Ureter (tissue), 1 donor: ENCODE measurements around the gene MYH9. TPM values are rescaled to one million over a fixed set of nuclear protein-coding genes. Genes with fewer than 3 reads are reported as not detected.
A peak's percentile ranks its signal among the peaks of the same experiment; 100 is the strongest.

Source experiments
- DNase-seq: peaks from one replicate; pipeline ENCODE4 v3.0.0-alpha.2; 2020; ENCODE audit warnings: low spot score
- total RNA-seq: library from RNA; stranded (reverse); gene quantifications from one replicate; pipeline ENCODE4 v1.2.4, GENCODE V29; 2023
- donor health status: DM: yes; HTN: yes; CAD: no.

Gene MYH9
- total RNA-seq, 1 donor from 2014 or later: 810 TPM

DNA sequence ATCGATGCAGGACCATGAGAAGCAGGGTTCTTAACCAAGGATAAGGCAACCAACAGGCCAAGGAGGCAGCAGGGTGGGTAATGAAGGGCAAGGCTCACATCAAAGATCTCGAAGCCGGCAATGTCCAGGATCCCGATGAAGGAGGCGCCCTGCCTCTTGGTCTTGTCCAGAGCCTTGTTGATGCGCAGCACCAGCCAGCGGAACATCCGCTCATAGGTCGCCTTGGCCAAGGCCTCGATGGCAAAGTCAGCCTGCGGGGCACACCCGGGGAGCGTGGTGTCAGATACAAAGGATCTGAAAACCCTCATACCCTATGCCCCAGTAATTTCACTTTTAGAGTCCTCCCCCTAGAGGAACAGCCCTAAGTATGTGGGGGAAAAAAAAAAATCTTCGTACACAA lies 71.3 kb downstream of the MYH9 start:
- no peak for DNase-seq

DNA sequence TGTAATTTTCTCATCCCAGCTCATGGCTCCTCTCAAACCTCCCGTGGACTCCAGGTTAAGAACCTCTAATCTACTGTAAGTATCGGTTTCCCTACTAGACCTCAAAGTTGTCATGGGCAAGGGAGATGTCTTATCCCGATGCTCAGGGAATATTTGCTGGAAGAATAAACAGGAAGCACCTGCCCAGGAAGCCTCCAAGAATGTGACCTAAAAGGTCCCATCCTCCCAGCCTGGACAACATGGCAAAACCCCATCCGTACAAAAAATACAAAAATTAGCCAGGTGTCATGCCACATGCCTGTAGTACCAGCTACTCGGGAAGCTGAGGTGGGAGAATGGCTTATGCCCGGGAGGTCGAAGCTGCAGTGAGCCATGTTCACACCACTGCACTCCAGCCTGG lies 72.4 kb downstream of the MYH9 start:
- DNase-seq: no peak

DNA sequence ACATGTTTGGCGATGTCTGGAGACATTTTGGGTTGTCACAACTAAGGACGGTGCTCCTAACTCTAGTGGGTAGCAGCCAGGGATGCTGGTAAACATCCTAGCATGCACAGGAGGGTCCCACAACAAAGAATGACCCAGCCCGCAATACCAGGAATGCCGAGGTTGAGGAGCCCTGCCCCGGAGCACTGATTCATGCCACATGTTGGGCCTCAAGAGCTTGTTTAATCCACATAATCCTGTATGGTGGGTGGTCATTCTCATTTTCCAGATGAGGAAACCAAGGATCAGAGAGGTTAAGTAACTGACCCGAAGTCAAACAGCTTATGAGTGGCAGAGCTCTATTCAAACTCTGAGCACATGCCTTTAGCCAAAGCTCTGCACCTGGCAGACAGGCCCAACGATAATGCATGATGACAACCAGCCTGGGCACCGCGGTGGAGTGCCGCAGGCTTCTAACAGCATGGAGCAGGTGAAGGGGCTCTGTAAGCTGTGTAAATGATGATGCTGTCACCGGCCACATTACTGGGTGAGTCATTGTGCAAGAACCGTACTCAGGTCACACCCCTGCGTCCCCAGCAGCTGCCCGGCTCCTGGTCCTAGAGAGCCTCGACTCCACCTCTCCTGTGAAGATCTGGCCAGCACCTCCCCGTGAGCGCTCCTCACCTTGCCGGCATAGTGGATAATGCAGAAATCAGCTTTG lies 76.2 kb downstream of the MYH9 start:
- no peak for DNase-seq

DNA sequence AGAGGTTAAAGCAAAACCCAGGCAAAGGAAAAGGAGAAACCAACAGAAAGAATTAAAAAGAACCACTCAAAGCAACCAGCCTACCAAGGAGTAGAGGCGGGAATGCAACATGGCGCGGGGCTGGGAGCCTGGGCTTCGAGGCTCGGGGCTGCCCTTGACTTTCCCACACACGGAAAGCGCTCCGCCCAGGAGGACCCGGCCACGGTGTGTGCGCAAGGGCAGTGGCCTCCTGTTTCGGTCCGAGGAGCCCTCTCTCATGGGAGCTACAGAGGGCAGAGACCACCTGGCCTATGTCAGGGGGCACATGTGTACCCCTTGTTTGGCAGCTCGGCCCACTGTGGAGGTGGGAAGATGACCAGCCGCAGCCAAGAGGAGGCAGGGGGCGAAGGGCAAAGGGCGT lies 78.9 kb downstream of the MYH9 start:
- no peak for DNase-seq

DNA sequence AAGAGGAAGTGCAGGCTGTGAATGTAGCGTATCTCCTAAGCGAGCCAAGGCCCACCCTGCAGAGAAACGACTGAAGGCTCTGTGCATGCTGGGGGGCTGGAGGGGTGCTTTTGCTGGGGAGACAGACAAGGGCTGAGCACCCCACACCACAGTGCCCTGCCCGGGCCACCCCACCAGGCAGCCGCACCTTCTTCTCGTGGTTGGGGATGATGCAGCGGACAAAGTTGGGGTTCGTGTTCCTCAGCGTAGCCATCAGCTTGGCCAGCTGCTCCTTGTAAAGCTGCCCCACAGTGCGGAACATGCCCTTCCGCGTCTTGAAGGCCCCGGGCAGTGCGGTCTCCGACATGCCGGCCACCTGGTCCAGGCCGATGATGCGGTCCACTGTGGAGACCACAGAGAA lies 81.5 kb downstream of the MYH9 start:
- DNase-seq: no peak

DNA sequence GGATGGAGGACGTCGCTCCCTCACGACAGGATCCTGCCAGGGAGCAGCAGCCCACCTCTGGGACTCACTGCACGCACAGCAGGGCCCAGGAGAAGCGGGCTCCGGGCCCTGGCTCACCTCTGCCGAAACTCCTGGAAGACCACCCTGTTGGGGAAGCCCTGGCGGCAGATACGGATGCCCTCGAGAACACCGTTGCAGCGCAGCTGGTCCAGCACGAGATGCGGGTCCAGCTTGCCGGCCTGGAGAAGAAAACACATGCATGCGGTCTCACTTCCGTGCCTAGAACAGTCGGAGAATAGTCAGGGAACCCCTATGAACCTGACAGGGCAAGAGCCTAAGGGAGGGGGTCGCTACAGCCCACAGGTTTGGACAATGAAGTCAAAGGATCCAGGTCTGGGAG lies 82.0 kb downstream of the MYH9 start:
- DNase-seq: no peak

DNA sequence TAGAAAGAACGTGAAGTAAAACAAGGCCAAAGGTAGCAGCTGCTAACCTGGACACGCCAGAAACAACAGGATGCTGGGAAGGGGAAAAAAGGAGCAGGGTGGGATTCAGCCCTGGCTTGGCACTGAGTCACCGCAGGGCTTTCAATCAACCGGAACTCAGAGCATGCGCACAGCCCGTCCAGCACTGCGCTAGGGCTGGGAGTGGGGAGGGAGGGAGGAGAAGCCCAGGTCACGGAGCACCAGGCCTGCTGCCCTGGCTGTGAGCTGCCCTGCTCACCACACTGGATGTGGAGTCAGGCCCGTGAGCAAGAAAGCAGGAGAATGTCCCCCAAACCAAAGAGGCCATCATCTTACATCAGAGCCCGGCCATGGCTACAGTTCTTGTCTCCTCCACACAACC lies 83.3 kb downstream of the MYH9 start:
- DNase-seq: no peak

DNA sequence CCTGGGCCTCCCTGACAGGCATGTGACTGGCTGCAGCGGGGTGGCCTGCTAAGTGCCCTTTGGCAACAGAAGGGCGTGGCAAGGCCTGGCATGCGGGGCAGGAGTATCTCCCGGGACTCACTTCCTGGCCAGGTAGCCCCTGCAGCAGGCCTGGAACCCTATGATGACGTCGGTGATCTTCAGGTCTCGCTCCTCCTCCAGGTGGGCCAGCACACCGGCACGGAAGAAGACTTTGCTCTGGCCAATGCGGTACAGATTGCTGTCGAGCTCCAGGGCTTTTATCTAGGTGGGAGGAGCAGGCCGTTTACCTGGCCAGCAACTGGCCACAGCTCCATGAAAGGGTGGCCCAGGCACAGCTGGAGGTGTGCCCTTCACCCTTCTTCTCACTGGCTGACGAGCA lies 83.9 kb downstream of the MYH9 start:
- no peak for DNase-seq

DNA sequence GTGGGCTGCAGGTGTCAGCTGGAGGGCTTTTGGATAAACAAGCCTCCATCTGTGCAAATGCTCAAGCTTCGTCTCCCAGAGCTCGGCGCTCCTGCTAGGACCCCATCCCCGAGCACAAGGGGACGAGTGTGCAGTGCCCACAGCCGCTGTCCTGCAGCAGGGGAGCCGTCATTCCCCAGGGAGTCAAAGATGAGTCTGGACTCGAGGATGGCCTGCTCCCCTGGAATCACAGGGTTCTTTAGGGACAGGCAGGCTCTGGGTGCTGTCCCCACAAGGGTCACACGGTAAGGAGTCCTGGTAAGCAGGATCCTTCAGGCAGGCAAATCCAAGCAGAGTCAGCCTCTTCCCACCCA lies 84.7 kb downstream of the MYH9 start:
- DNase-seq: no peak

DNA sequence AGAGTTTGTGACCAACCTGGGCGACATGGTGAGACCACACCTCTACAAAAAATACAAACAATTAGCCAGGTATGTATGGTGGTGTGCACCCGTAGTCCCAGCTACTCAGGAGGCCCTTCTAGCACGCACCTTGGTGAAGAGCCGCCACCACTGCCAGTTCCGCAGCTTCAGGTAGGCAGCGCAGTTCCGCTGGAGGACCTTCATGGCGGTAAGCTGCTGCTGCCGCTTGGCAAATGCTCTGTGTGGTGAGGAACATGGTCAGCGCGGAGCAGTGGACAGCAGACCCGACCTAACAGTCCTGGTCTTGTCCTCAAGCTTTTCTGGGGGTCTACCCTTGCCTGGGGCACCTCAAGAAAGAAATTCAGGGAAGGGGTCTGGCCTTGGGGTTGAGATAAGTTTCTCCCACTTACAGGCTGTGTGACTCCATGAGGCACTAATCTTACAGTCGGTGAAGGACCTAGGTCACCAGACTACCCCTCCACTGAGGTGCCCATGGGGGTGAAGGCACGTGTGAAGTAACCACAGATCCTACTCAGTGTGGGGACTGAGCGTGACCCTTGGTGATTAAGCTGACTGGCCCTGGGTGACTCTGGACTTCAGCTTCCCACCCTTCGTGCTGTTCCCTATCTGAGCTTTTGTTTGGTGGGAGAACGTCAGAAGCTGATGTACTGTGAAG lies 85.2 kb downstream of the MYH9 start:
- no peak for DNase-seq

DNA sequence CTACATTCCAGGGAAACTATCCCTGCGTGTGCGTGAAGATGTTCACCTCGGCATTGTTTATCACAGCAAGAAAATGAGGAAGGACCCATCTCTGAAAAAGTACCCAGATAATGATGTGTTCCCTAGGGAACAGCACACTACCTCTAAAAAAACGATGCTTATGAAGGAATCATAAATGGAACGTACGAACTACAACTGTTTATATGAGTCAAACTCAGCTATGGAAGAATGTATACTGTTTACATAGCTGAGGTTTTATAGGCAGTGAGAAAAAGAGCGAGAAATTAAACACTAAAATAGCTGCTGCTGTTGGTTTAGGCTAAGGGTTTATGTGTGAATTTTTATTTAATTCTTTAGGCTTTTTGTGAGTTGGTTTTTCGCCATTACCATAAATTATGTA lies 85.9 kb downstream of the MYH9 start:
- DNase-seq: no peak

DNA sequence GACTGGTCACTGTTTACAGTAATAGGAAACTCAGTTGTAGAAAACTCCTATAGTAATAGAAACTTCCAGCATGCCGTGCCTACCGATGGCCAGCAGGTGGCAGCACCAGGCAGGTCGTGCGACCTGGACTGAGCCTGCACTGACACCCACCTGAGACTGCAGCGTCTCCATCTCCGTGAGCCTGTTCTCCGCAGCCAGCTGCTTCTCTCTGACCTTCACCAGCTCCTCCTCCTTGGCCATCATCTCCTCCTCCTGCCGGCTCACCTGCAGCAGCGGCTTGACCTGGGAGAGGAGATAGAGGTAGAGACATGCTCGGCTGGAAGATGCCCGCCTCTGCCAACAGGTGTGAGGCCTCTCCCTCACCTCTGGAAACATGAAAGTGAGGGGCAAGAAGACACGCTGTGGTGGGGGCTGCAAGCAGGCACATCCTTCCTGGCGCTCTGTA lies 86.4 kb downstream of the MYH9 start:
- DNase-seq: peak; percentile 85

DNA sequence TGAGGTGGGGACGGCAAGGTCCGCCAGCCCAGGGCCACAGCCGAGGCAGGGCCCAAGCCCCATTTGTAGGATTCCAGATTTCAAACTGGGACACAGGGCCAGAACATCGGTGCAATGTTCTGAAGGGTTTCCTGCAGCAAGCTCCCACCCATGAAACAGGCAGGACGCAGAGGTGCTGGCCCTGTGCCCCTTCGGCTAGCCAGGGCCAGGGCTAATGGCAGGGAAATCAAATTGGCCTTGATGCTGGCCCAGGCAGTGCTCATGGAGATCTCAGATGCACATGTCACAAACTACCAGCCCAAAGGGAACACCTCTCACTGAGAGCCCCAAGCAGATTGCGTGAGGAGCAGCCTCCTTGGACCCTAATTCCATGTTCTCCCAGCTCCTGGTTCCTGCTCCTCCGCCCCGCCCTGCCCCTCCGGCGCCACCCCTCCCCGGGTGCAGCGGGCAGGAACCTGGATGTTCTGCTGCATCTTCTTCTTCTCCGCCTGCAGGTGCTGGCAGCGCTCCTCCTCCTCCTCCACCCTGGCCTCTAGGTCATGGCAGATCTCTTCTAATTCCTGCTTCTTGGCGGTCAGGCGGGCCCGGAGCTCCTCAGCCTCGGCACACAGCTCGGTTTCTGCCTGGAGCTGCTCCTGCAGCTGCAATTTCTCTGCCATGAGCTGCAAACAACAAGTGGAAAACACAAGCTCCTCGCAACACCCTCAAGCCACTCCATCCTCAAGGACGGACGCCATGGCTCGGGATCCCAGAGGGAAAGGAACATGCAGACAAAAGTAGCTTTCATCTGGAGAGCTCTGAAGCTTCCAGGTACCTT lies 87.2 kb downstream of the MYH9 start:
- no peak for DNase-seq

DNA sequence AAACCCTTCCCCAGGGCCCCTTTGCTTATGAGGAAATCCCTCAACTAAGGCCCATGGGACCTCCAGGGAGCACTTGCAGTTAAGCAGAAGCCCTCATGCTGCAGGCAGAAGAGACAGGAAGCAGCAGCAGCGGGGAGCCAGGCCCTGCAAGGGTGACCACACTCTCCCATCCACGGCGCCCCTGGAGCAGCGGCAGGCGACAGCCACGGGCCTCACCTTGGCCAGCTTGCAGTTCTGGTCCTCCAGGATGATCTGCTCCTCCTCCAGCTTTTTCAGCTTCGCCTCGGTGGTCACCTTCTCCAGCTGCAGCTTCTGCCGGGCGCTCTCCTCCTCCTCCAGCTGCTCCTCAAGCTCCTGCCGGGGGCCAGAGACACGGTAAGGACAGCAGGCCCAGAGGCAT lies 87.9 kb downstream of the MYH9 start:
- no peak for DNase-seq

DNA sequence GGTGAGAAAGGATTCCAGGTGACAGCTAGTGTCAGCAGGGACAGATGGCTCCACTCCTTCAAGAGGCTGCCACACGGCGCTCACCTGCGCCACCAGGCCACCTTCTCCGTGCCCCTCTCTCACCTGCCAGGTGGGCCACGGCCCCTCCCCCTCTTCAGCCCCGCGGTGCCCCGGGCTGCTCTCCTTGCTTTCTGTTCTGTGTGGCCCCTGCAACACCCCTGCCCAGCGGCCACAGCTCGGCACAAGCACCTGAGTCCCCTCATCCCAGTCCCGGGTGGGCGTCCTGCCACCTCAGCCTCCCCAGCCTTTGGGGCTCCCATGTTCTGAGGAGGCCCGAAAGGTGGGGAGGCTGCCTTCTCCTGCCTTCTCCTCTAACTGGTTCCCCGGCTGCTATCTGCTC lies 88.5 kb downstream of the MYH9 start:
- DNase-seq: no peak

DNA sequence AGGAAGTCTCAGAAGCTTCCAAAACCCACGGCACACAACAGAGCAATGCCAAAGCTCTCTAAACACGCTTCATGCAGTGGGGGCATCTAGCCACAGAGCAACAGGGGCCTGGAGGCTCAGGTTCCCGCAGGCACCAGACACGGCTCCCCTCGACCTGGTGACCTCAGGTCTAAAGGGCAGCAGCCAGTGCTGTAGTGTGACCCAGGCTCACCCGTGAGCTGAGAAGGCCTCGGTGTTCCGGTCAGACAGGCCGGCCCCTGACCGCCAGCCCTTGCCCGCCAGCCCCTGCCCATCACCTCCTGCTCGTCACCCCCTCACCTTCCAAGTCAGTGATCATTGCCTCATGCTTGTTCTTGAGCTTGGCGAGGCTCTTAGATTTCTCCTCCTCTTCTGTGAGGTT lies 89.2 kb downstream of the MYH9 start:
- no peak for DNase-seq

DNA sequence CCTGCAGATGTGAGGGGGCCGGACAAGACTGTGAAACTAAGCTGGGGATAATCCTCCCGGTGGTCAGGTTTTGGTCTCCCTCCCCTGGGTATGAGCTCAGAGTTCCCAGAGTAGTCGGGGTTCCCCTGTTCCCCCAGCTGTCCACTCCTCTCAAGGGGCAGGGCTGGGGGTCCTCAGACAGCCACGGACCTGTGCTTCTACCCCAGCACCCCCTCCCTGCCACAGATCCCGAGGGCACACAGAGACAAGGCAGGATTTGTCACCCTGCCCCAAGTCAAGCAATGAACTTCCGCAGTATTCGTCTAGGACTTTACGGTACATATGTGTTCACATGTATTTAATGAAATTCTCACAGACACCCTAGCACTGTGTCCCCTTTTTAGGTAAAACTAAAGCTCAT lies 89.6 kb downstream of the MYH9 start:
- no peak for DNase-seq

DNA sequence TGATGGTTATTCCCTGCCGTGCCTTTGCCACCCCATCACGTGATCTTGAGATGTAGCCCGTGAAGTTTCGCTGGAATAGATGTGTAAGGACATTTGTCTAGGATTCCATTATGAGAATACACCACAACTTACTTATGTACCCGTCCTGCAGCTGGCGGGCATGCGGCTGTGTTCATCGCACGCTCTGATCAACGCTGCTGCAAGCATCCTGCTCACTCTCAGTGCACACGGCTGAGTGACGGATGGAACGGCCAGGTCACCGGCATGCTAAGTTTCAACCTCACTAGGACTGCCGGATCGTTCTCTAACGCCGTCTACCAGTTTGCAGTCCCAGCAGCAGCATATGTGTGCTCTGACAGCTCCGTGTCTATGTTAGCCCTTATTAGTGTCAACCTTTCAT lies 90.2 kb downstream of the MYH9 start:
- DNase-seq: no peak

DNA sequence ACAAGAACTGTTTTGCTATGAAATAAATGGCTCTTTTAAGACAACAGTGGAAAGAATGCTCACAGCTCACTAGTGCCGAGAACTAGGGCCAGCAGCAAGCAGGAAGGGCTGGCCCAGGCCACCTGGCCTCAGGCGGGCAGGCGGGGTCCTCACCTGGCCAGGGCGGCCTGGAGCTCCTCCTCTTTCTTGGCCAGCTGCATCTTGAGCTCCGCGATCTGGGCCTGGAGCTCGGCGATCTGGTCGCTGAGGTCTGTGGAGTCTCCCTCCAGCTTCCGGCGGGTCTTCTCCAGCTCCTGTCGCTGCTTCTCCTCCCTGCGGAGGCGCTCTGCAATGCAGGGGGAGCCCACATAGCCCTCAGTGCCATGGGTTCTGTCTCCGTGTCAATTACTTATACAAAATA lies 91.1 kb downstream of the MYH9 start:
- no peak for DNase-seq

DNA sequence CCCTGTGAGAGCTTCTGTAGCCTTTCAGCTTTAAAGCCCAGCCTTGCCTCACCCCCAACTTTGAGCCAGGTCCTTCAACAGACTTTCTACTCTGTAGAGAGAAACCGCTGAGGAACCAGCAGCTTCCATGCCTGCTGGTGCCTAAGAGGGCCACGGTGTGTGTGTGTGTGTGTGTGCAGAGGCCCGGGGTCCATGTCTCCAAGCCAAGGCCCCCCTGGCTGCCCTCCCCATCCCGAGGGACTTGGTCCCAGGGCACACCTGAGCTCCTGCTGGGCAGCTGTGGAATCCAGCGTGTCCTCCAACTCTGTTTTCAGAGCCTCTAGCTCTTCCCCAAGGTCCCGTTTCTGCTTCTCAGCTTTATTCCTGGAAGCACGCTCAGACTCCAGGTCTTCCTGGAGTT lies 92.5 kb downstream of the MYH9 start:
- DNase-seq: no peak

DNA sequence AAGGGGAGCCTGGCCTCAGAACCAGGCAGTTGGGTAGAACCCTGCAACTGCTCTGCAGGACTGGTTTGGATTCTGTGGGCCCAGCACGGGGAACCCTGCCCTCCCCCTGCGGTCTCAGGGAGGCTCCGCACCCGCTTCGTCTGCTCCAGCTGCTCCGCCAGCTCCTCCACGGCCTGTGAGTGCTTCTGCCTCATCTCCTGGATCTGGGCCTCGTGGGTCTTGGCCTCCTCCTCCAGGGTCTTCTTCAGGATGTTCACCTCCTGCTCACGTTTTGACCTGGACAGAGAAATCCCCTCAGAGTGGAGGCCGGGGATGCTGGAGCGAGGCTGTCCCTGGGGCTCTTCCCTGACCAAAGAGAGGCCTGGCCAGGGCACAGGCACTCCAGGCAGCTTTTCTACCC lies 93.0 kb downstream of the MYH9 start:
- no peak for DNase-seq

DNA sequence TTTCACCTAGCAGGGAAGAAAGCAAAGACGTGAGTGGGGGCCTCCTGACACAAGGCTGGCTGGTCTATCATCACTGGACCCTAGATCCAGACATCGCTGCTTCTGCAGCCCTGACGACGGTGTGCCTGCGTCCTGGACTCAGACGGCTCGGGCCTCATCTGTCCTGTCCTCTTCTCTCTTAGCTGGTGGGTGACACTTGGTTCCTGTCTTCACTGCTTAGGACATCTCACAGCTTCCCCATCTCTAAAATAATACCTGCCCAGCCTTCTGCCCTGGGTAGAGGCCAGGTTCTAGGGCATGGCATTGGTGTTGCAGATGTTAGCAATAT lies 93.5 kb downstream of the MYH9 start:
- DNase-seq: no peak

DNA sequence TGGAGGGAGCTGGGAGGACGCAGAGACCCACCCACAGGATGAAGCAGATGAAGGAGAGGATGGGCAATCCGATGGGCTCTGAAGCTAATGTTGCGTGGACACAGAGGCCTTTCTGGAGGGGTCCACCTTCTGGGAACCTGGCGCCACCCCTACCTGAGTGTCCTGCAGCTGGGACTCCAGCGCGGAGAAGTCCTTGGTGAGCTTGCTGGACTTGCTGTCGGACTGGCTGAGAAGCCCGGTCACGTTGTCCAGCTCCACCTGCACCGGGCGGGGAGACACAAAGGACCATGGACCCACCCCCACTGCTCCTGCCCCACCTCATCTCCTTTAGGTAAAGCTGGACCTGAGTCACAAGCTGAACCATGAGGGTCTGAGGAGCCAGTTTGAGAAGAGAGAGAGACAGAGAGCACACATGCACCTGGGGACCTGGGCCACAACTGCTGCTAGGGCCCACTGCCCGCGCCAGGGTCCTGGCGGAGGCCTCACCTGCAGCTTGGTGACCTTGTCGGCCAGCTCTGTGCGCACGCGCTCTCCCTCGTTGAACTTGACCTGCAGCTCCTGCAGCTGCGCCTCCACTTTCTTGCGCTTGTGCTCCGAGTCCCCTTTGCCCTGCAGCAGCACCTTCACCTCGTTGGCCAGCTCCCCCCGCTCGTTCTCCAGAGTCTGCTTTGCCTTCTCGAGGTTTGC lies 94.0 kb downstream of the MYH9 start:
- DNase-seq: no peak
